DOHH2 (cell line): ENCODE measurements around the gene RAB20.

Experiments used
- H3F3A ChIP-seq: fragments of 200-600 bp; sonication (generic), shearing (Covaris generic); 2 replicates; pipeline ENCODE4 v1.6.0; 2016; ENCODE audit warnings: antibody characterized with exemption, mild to moderate bottlenecking; ENCODE audit not compliant: control insufficient read depth, insufficient read depth
- H3K27ac ChIP-seq: fragments of 200-600 bp; sonication (generic); 2 replicates; pipeline ENCODE4 v1.5.1; 2014; ENCODE audit warnings: low read depth, mild to moderate bottlenecking, low read length, moderate library complexity
- H3K27me3 ChIP-seq: fragments of 200-600 bp; sonication (generic); 2 replicates; pipeline ENCODE4 v1.6.1; 2014; ENCODE audit warnings: mild to moderate bottlenecking, low read length, mixed read lengths; ENCODE audit not compliant: control insufficient read depth
- H3K36me3 ChIP-seq: fragments of 200-600 bp; sonication (generic); 2 replicates; pipeline ENCODE4 v1.6.1; 2014; ENCODE audit warnings: mild to moderate bottlenecking, low read length, moderate library complexity, mixed read lengths; ENCODE audit not compliant: control insufficient read depth
- H3K4me1 ChIP-seq: fragments of 200-600 bp; sonication (generic); 2 replicates; pipeline ENCODE4 v1.6.1; 2014; ENCODE audit warnings: mild to moderate bottlenecking, low read length, mixed read lengths; ENCODE audit not compliant: control insufficient read depth
- H3K4me2 ChIP-seq: fragments of 200-600 bp; sonication (generic); 2 replicates; pipeline ENCODE4 v1.6.0; 2014; ENCODE audit warnings: mild to moderate bottlenecking, low read length, moderate library complexity
- H3K4me3 ChIP-seq: fragments of 200-600 bp; sonication (generic); 2 replicates; pipeline ENCODE4 v1.5.1; 2014; ENCODE audit warnings: mild to moderate bottlenecking, low read length, mixed read lengths
- H3K79me2 ChIP-seq: fragments of 200-600 bp; sonication (generic); 2 replicates; pipeline ENCODE4 v1.6.1; 2014; ENCODE audit warnings: mild to moderate bottlenecking, low read length, mixed read lengths; ENCODE audit not compliant: control insufficient read depth
- H3K9me2 ChIP-seq: fragments of 200-600 bp; sonication (generic); replicated peaks from 2 replicates; pipeline ENCODE4 v1.6.1; 2014; ENCODE audit warnings: mild to moderate bottlenecking, low read length, mixed read lengths; ENCODE audit not compliant: control insufficient read depth
- H3K9me3 ChIP-seq: fragments of 200-600 bp; sonication (generic); 2 replicates; pipeline ENCODE4 v1.6.1; 2014; ENCODE audit warnings: antibody characterized with exemption, low read length, mixed read lengths; ENCODE audit not compliant: control insufficient read depth, insufficient read depth
- H4K20me1 ChIP-seq: fragments of 200-600 bp; sonication (generic); 2 replicates; pipeline ENCODE4 v1.6.0; 2014; ENCODE audit warnings: low read depth, mild to moderate bottlenecking, antibody characterized with exemption, low read length, moderate library complexity; ENCODE audit not compliant: control insufficient read depth, insufficient read depth
- EZH2phosphoT487 ChIP-seq: fragments of 200-600 bp; sonication (generic); IDR thresholded peaks from 2 replicates; pipeline ENCODE4 v1.6.1; 2017; ENCODE audit warnings: borderline replicate concordance, mild to moderate bottlenecking, antibody characterized with exemption, low read length, moderate library complexity, mixed read lengths
- TF ChIP-seq, protein P1 (sequence below): fragments of 200-600 bp; sonication (generic); IDR thresholded peaks from one replicate; pipeline ENCODE4 v1.5.1; 2014; ENCODE audit warnings: antibody characterized with exemption, mild to moderate bottlenecking, low read depth, low read length; ENCODE audit not compliant: poor library complexity, severe bottlenecking

RAB20 gene

GRCh38 chr13:110495881-110496280 is 65.6 kb downstream of the RAB20 start:
- Histone ChIP-seq H3K27ac (no peak overlapping the region), H3K9me3 (no peaks in the 10 kb centered on the region), H3K4me3 (no peak overlapping the region), H3K4me1 (no peaks in the 10 kb centered on the region), H3K4me2 (no peak overlapping the region), H4K20me1 (no peaks in the 10 kb centered on the region), H3K9me2 (no peaks in the 10 kb centered on the region), H3K36me3 (no peaks in the 10 kb centered on the region), H3K27me3 (no peaks in the 10 kb centered on the region), H3F3A (no peaks in the 10 kb centered on the region), H3K79me2 (no peaks in the 10 kb centered on the region)
- TF ChIP-seq, protein P1, sequence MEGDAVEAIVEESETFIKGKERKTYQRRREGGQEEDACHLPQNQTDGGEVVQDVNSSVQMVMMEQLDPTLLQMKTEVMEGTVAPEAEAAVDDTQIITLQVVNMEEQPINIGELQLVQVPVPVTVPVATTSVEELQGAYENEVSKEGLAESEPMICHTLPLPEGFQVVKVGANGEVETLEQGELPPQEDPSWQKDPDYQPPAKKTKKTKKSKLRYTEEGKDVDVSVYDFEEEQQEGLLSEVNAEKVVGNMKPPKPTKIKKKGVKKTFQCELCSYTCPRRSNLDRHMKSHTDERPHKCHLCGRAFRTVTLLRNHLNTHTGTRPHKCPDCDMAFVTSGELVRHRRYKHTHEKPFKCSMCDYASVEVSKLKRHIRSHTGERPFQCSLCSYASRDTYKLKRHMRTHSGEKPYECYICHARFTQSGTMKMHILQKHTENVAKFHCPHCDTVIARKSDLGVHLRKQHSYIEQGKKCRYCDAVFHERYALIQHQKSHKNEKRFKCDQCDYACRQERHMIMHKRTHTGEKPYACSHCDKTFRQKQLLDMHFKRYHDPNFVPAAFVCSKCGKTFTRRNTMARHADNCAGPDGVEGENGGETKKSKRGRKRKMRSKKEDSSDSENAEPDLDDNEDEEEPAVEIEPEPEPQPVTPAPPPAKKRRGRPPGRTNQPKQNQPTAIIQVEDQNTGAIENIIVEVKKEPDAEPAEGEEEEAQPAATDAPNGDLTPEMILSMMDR, result no peak
- TF ChIP-seq EZH2phosphoT487, result no peak

DNA sequence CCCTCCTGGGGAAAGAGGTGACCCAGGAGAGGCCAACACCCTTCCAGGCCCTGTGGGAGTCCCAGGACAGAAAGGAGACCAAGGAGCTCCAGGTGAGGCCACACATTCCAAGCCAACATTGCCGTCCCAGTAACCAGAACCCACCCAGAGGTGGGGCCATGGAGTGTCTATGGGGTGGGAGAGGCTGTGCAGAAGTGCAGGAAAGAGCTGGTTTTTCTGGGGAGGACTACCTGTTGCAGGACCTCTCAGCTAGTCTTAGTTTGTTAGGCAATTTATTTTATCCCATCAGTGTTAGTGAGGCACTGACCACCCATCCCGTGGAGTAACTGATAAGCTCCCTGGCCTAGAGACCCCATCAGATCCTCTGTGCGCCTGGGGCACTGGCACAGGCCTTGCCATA is 66.1 kb downstream of the RAB20 start:
- H3K9me2 ChIP-seq, result no peaks in the 10 kb centered on the region
- H3K27ac ChIP-seq, result no peak overlapping the region
- H3K4me2 ChIP-seq, result no peak overlapping the region
- TF ChIP-seq, protein P1, result no peak
- no peak for TF ChIP-seq EZH2phosphoT487
- H3K27me3 ChIP-seq, result no peaks in the 10 kb centered on the region
- H3K9me3 ChIP-seq, result no peaks in the 10 kb centered on the region
- no peaks in the 10 kb centered on the region for H4K20me1 ChIP-seq
- no peaks in the 10 kb centered on the region for H3K4me1 ChIP-seq
- H3K4me3 ChIP-seq, result no peak overlapping the region
- H3K79me2 ChIP-seq, result no peaks in the 10 kb centered on the region
- H3F3A ChIP-seq, result no peaks in the 10 kb centered on the region
- H3K36me3 ChIP-seq, result no peaks in the 10 kb centered on the region

DNA sequence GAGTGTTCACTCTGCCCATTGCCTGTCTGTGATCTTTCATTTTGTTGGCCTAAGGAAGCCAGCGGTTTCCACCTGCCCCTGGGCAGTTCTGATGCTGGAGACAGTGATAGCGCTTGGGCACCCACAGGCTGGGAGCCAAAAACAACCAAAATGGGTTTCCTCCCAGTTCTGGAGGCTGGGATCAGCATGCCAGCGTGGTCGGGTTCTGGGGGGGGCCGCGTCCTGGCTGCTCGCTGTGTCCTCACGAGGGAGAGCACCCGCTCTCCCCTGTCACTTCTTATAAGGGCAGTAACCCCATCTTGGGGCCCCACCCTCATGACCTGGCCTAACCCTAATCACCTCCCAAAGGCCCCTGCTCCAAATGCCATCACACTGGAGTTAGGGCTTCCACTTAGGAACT is 67.9 kb downstream of the RAB20 start:
- Histone ChIP-seq H3K27me3 (no peaks in the 10 kb centered on the region), H3F3A (no peaks in the 10 kb centered on the region), H3K4me1 (no peaks in the 10 kb centered on the region), H3K9me3 (no peaks in the 10 kb centered on the region), H4K20me1 (no peaks in the 10 kb centered on the region), H3K36me3 (no peaks in the 10 kb centered on the region), H3K79me2 (no peaks in the 10 kb centered on the region), H3K4me2 (no peak overlapping the region), H3K27ac (no peak overlapping the region), H3K4me3 (no peak overlapping the region), H3K9me2 (no peaks in the 10 kb centered on the region)
- TF ChIP-seq EZH2phosphoT487, result no peak
- TF ChIP-seq, protein P1, result no peak
